H9 (cell line): ENCODE measurements around the gene CD79A. TPM values are rescaled to one million over a fixed set of nuclear protein-coding genes. Genes with fewer than 3 reads are reported as not detected.

Experiments
- DNase-seq: peaks from one replicate; pipeline ENCODE4 v3.0.0-alpha.2; 2017
- H2AFZ ChIP-seq: one replicate; pipeline ENCODE4 v1.6.1; 2013; ENCODE audit warnings: mild to moderate bottlenecking, low read length, control low read depth, moderate library complexity
- H2AK5ac ChIP-seq: 2 replicates; pipeline ENCODE4 v1.6.1; 2013; ENCODE audit warnings: low read length, control low read depth, mixed read lengths; ENCODE audit not compliant: insufficient read length
- H2BK120ac ChIP-seq: one replicate; pipeline ENCODE4 v1.6.1; 2013; ENCODE audit warnings: low read depth, mild to moderate bottlenecking, low read length, control low read depth, inconsistent platforms; ENCODE audit not compliant: poor library complexity, severe bottlenecking
- H2BK12ac ChIP-seq: 2 replicates; pipeline ENCODE4 v1.6.1; 2013; ENCODE audit warnings: low read length, control low read depth, mixed read lengths, low read depth; ENCODE audit not compliant: insufficient read length
- H2BK15ac ChIP-seq: 2 replicates; pipeline ENCODE4 v1.6.1; 2013; ENCODE audit warnings: low read depth, low read length, control low read depth
- H2BK20ac ChIP-seq: one replicate; pipeline ENCODE4 v1.6.1; 2013; ENCODE audit warnings: low read depth, mild to moderate bottlenecking, low read length, control low read depth, inconsistent platforms; ENCODE audit not compliant: poor library complexity, severe bottlenecking
- H2BK5ac ChIP-seq: 2 replicates; pipeline ENCODE4 v1.6.1; 2013; ENCODE audit warnings: low read length, control low read depth, mixed read lengths; ENCODE audit not compliant: insufficient read length
- H3K14ac ChIP-seq: 2 replicates; pipeline ENCODE4 v1.6.1; 2013; ENCODE audit warnings: low read length, control low read depth; ENCODE audit not compliant: insufficient read depth
- H3K18ac ChIP-seq: 2 replicates; pipeline ENCODE4 v1.6.1; 2013; ENCODE audit warnings: low read depth, mild to moderate bottlenecking, mixed read lengths, low read length, control low read depth; ENCODE audit not compliant: insufficient read length
- H3K23ac ChIP-seq: 2 replicates; pipeline ENCODE4 v1.6.1; 2013; ENCODE audit warnings: low read length, control low read depth, mixed read lengths, low read depth; ENCODE audit not compliant: insufficient read length
- H3K23me2 ChIP-seq: 2 replicates; pipeline ENCODE4 v1.6.1; 2013; ENCODE audit warnings: low read depth, mild to moderate bottlenecking, mixed read lengths, low read length, control low read depth; ENCODE audit not compliant: insufficient read length, poor library complexity, severe bottlenecking
- H3K27ac ChIP-seq: 2 replicates; pipeline ENCODE4 v1.5.1; 2013; ENCODE audit warnings: low read length, control low read depth, mixed read lengths, low read depth; ENCODE audit not compliant: insufficient read length
- H3K27me3 ChIP-seq: 2 replicates; pipeline ENCODE4 v1.6.1; 2013; ENCODE audit warnings: low read length, control low read depth, inconsistent platforms; ENCODE audit not compliant: insufficient read depth
- H3K4ac ChIP-seq: 2 replicates; pipeline ENCODE4 v1.6.1; 2013; ENCODE audit warnings: low read depth, mild to moderate bottlenecking, control low read depth, inconsistent platforms, low read length, moderate library complexity
- H3K4me1 ChIP-seq: 2 replicates; pipeline ENCODE4 v1.6.1; 2013; ENCODE audit warnings: low read length, control low read depth, inconsistent platforms; ENCODE audit not compliant: insufficient read depth
- H3K4me2 ChIP-seq: 2 replicates; pipeline ENCODE4 v1.6.1; 2013; ENCODE audit warnings: low read length, control low read depth, mixed read lengths; ENCODE audit not compliant: insufficient read length, insufficient read depth
- H3K56ac ChIP-seq: 2 replicates; pipeline ENCODE4 v1.6.1; 2013; ENCODE audit warnings: low read depth, mild to moderate bottlenecking, mixed read lengths, low read length, control low read depth; ENCODE audit not compliant: insufficient read length
- H3K79me1 ChIP-seq: 2 replicates; pipeline ENCODE4 v1.6.1; 2013; ENCODE audit warnings: low read depth, mild to moderate bottlenecking, moderate library complexity, low read length, control low read depth, inconsistent platforms; ENCODE audit not compliant: insufficient read depth, poor library complexity, severe bottlenecking
- H3K79me2 ChIP-seq: 2 replicates; pipeline ENCODE4 v1.6.1; 2013; ENCODE audit warnings: low read length, control low read depth, inconsistent platforms; ENCODE audit not compliant: insufficient read depth
- H3K9ac ChIP-seq: 2 replicates; pipeline ENCODE4 v1.6.1; 2013; ENCODE audit warnings: low read length, control low read depth, mixed read lengths; ENCODE audit not compliant: insufficient read length; ENCODE audit errors: extremely low read depth
- H3K9me3 ChIP-seq: one replicate; pipeline ENCODE4 v1.6.1; 2013; ENCODE audit warnings: low read depth, low read length, inconsistent platforms; ENCODE audit not compliant: control insufficient read depth
- H3T11ph ChIP-seq: one replicate; pipeline ENCODE4 v1.6.1; 2013; ENCODE audit warnings: mild to moderate bottlenecking, low read length, control low read depth, inconsistent platforms
- H4K20me1 ChIP-seq: one replicate; pipeline ENCODE4 v1.6.1; 2013; ENCODE audit not compliant: control insufficient read depth, insufficient read length, insufficient read depth
- H4K5ac ChIP-seq: 2 replicates; pipeline ENCODE4 v1.6.1; 2013; ENCODE audit warnings: low read depth, mild to moderate bottlenecking, mixed read lengths, low read length, control low read depth; ENCODE audit not compliant: insufficient read length
- H4K8ac ChIP-seq: replicated peaks from 2 replicates; pipeline ENCODE4 v1.6.1; 2013; ENCODE audit warnings: low read length, control low read depth, mixed read lengths, low read depth; ENCODE audit not compliant: insufficient read length
- H4K91ac ChIP-seq: 2 replicates; pipeline ENCODE4 v1.6.1; 2013; ENCODE audit warnings: low read depth, mild to moderate bottlenecking, moderate library complexity, mixed read lengths, low read length, control low read depth; ENCODE audit not compliant: insufficient read length
- H3K27ac Mint-ChIP-seq, 3 experiments: 2 replicates in 2 of 3; 3 replicates in 1 of 3; pipeline ENCODE4 v1.8.0; 2020 to 2021; ENCODE audit warnings: mixed read lengths in 3 of 3, mild to moderate bottlenecking in 1 of 3, moderate library complexity in 1 of 3
- H3K27me3 Mint-ChIP-seq: 2 replicates; pipeline ENCODE4 v1.8.0; 2021; ENCODE audit warnings: low read depth, mild to moderate bottlenecking, moderate library complexity, mixed read lengths
- H3K36me3 Mint-ChIP-seq, 3 experiments: 2 replicates in 2 of 3; 3 replicates in 1 of 3; pipeline ENCODE4 v1.8.0; 2020 to 2021; ENCODE audit warnings: low read depth in 3 of 3, mixed read lengths in 3 of 3; ENCODE audit not compliant: insufficient read depth in 1 of 3
- H3K4me1 Mint-ChIP-seq, 2 experiments: 2 replicates each; pipeline ENCODE4 v1.8.0; 2020; ENCODE audit warnings: mixed read lengths in 2 of 2
- H3K4me3 Mint-ChIP-seq, 2 experiments: 2 replicates in 1 of 2; 3 replicates in 1 of 2; pipeline ENCODE4 v1.8.0; 2020 to 2021; ENCODE audit warnings: mild to moderate bottlenecking in 2 of 2, mixed read lengths in 2 of 2, moderate library complexity in 1 of 2
- H3K9me3 Mint-ChIP-seq, 2 experiments: 2 replicates in 1 of 2; 3 replicates in 1 of 2; pipeline ENCODE4 v1.8.0; 2020; ENCODE audit warnings: mild to moderate bottlenecking in 2 of 2, mixed read lengths in 2 of 2, moderate library complexity in 1 of 2
- WGBS: extraction: QIAGEN DNeasy Blood & Tissue Kit; methylation state at CpG from one replicate; pipeline ENCODE4 v1.1.7; 2013; ENCODE audit warnings: missing lambda C conversion rate, low lambda C conversion rate, mixed read lengths; ENCODE audit not compliant: insufficient read length; ENCODE audit errors: extremely low coverage; 5-methylcytosine and 5-hydroxymethylcytosine counted together
- total RNA-seq: library from RNA; stranded (reverse); gene quantifications from 2 replicates; pipeline ENCODE4 v1.2.1, GENCODE V29; 2021
- TF ChIP-seq, protein P1 (sequence below): fragments of 200-600 bp; sonication (generic); conservative IDR thresholded peaks from 3 replicates; pipeline ENCODE4 v1.8.0; 2021; ENCODE audit warnings: antibody characterized with exemption, mild to moderate bottlenecking

The CD79A gene
- total RNA-seq, 1 experiment from 2014 or later: 0.22 TPM

DNA sequence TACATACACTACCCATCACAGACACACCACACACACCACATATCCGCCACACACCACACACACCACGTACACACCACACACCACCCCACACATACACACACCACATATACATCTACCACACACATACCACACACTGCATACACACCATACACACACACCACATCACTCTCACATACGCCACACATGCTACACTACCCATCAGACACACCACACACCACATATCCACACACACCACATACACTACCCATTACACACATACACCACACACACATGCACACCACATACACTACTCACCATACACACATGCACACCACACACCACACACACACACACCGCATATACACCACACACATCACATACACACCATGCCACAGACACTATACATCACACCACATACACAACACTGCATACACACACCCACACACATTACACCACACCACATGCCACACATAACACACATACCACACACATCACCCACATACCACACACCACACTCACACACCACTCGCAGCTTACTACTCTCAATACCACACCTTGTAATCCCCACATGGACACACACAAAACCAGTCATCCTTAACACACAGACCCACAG lies 41.7 kb downstream of the CD79A start:
- Mint-ChIP-seq H3K27ac (no peak overlapping the region), H3K4me3 (no peak overlapping the region), H3K36me3 (no peaks in the 10 kb centered on the region), H3K9me3 (no peaks in the 10 kb centered on the region; a peak in 2 of 5 replicates), H3K4me1 (peaks cover 0 to 18% of the 10 kb centered on the region in 2 experiments; a peak in 2 of 4 replicates), H3K27me3 (peaks cover 16% of the 10 kb centered on the region)
- no peak overlapping the region for H3K56ac ChIP-seq
- no peaks in the 10 kb centered on the region for H3K79me2 ChIP-seq
- H3T11ph ChIP-seq: no peak overlapping the region
- no peaks in the 10 kb centered on the region for H3K9me3 ChIP-seq
- no peak overlapping the region for H2BK15ac ChIP-seq
- H2BK120ac ChIP-seq: no peak overlapping the region
- no peak overlapping the region for H2BK20ac ChIP-seq
- H4K8ac ChIP-seq: no peak overlapping the region
- no peak overlapping the region for H2AFZ ChIP-seq
- no peak overlapping the region for H4K91ac ChIP-seq
- H4K20me1 ChIP-seq: peaks cover 5% of the 10 kb centered on the region
- no peak for DNase-seq
- H2BK5ac ChIP-seq: no peak overlapping the region
- H3K27ac ChIP-seq: no peak overlapping the region
- TF ChIP-seq, protein P1, sequence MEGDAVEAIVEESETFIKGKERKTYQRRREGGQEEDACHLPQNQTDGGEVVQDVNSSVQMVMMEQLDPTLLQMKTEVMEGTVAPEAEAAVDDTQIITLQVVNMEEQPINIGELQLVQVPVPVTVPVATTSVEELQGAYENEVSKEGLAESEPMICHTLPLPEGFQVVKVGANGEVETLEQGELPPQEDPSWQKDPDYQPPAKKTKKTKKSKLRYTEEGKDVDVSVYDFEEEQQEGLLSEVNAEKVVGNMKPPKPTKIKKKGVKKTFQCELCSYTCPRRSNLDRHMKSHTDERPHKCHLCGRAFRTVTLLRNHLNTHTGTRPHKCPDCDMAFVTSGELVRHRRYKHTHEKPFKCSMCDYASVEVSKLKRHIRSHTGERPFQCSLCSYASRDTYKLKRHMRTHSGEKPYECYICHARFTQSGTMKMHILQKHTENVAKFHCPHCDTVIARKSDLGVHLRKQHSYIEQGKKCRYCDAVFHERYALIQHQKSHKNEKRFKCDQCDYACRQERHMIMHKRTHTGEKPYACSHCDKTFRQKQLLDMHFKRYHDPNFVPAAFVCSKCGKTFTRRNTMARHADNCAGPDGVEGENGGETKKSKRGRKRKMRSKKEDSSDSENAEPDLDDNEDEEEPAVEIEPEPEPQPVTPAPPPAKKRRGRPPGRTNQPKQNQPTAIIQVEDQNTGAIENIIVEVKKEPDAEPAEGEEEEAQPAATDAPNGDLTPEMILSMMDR: no peak
- no peak overlapping the region for H3K14ac ChIP-seq
- H3K27me3 ChIP-seq: peaks cover 91% of the 10 kb centered on the region
- no peak overlapping the region for H3K18ac ChIP-seq
- no peak overlapping the region for H3K9ac ChIP-seq
- 100% methylated on average over 5 of the region's 5 CpGs for WGBS
- no peak overlapping the region for H3K4ac ChIP-seq
- H2BK12ac ChIP-seq: no peak overlapping the region
- H3K79me1 ChIP-seq: no peaks in the 10 kb centered on the region
- no peak overlapping the region for H3K4me2 ChIP-seq
- H3K23ac ChIP-seq: no peak overlapping the region
- H2AK5ac ChIP-seq: no peak overlapping the region
- no peaks in the 10 kb centered on the region for H3K23me2 ChIP-seq
- no peak overlapping the region for H4K5ac ChIP-seq
- H3K4me1 ChIP-seq: no peaks in the 10 kb centered on the region; the same call in 1 of the 2 replicates
